Testis (tissue), 2 donors: Measurements from ENCODE around the gene ADAM12.

ENCODE experiments used
- CTCF ChIP-seq, 3 experiments: fragments of 450-650 bp in 2 of 3; fragments of 200-600 bp in 1 of 3; sonication (generic) in 1 of 3; IDR thresholded peaks; one replicate each; pipeline ENCODE4 v1.5.1; 2016 to 2019; ENCODE audit warnings: antibody characterized with exemption in 3 of 3, mild to moderate bottlenecking in 2 of 3, moderate library complexity in 1 of 3
- POLR2A ChIP-seq: fragments of 450-650 bp; IDR thresholded peaks from one replicate; pipeline ENCODE4 v1.6.1; 2017; ENCODE audit warnings: antibody characterized with exemption, mild to moderate bottlenecking, moderate library complexity

- TF ChIP-seq CTCF (IDR thresholded peaks at IDR 0.05) (no peak), POLR2A (no peak)
Measured at GRCh38 chr10:126037946-126038345, 350.3 kb downstream of the ADAM12 start.
